Gastroesophageal sphincter (tissue), 3 donors: ENCODE measurements around the gene TNS1.

Experiments
- POLR2A ChIP-seq, 2 donors: fragments of 450-650 bp; IDR thresholded peaks; one replicate each; pipeline ENCODE4 v1.6.1; 2017; ENCODE audit warnings: antibody characterized with exemption in 2 of 2, mild to moderate bottlenecking in 2 of 2, moderate library complexity in 1 of 2
- POLR2AphosphoS5 ChIP-seq: sonication (generic); formaldehyde crosslinking; IDR thresholded peaks from one replicate; pipeline ENCODE4 v1.6.1; 2017; ENCODE audit warnings: antibody characterized with exemption
- TF ChIP-seq, protein P1 (sequence below), 4 experiments: fragments of 200-600 bp in 2 of 4; fragments of 450-650 bp in 2 of 4; sonication (generic) in 1 of 4; IDR thresholded peaks; one replicate each; pipeline ENCODE4 v1.5.1; 2017 to 2019; ENCODE audit warnings: antibody characterized with exemption in 4 of 4, mild to moderate bottlenecking in 2 of 4, moderate library complexity in 2 of 4

GRCh38 chr2:217876253-217876570, 126.6 kb downstream of the TNS1 start:
- TF ChIP-seq, protein P1, sequence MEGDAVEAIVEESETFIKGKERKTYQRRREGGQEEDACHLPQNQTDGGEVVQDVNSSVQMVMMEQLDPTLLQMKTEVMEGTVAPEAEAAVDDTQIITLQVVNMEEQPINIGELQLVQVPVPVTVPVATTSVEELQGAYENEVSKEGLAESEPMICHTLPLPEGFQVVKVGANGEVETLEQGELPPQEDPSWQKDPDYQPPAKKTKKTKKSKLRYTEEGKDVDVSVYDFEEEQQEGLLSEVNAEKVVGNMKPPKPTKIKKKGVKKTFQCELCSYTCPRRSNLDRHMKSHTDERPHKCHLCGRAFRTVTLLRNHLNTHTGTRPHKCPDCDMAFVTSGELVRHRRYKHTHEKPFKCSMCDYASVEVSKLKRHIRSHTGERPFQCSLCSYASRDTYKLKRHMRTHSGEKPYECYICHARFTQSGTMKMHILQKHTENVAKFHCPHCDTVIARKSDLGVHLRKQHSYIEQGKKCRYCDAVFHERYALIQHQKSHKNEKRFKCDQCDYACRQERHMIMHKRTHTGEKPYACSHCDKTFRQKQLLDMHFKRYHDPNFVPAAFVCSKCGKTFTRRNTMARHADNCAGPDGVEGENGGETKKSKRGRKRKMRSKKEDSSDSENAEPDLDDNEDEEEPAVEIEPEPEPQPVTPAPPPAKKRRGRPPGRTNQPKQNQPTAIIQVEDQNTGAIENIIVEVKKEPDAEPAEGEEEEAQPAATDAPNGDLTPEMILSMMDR (IDR thresholded peaks at IDR 0.05) = no peak
- TF ChIP-seq POLR2AphosphoS5 (peak; percentile 2), POLR2A (IDR thresholded peaks at IDR 0.05) (no peak)
